HepG2 (cell line): ENCODE data around the gene NEURL3. TPM values are rescaled to one million over a fixed set of nuclear protein-coding genes. Genes with fewer than 3 reads are reported as not detected.

Experiments
- GABPA ChIP-seq, 2 experiments: IDR thresholded peaks; 2 replicates each; pipeline ENCODE4 v1.6.1; 2011 to 2016; ENCODE audit warnings: low read depth in 2 of 2, low read length in 1 of 2, missing biosample characterization in 1 of 2, missing genetic modification characterization in 1 of 2
- NONO ChIP-seq, 2 experiments: fragments of 450-650 bp in 1 of 2; sonication (generic) in 1 of 2; formaldehyde crosslinking in 1 of 2; IDR thresholded peaks in 1 of 2; conservative IDR thresholded peaks in 1 of 2; 2 replicates each; pipeline versions ENCODE4 v1.6.1 to v1.8.0; 2017 to 2022; ENCODE audit warnings: mild to moderate bottlenecking in 1 of 2, missing genetic modification reagents in 1 of 2, moderate library complexity in 1 of 2
- ZNF709 ChIP-seq: sonication (generic); formaldehyde crosslinking; IDR thresholded peaks from 2 replicates; pipeline ENCODE4 v1.5.0; 2020; ENCODE audit warnings: mild to moderate bottlenecking, missing genetic modification reagents
- ZNF879 ChIP-seq: sonication (generic); formaldehyde crosslinking; IDR thresholded peaks from 2 replicates; pipeline ENCODE4 v1.8.1; 2023; ENCODE audit warnings: missing genetic modification reagents
- polyA plus RNA-seq, 8 experiments: library from polyadenylated mRNA; depleted of rRNA in 3 of 8; stranded (reverse) in 7 of 8; unstranded in 1 of 8; fragments of >200 nt; fragmentation: Illumina TruSeq in 4 of 8; extraction: Trizol in 4 of 8; gene quantifications; 2 replicates each; pipeline versions ENCODE4 v1.2.1 to v1.2.3, GENCODE V29; 2011 to 2016; ENCODE audit warnings: low read depth in 4 of 8, missing spikeins in 1 of 8, mixed read lengths in 1 of 8; ENCODE audit not compliant: insufficient read depth in 1 of 8
- total RNA-seq, 5 experiments: library from RNA; depleted of rRNA; stranded (reverse); fragments of >200 nt; fragmentation: Illumina TruSeq; extraction: Trizol; gene quantifications; 2 replicates each; pipeline ENCODE4 v1.2.3, GENCODE V29; 2016; ENCODE audit warnings: low read depth in 1 of 5
- TF ChIP-seq, protein P1 (sequence below): IDR thresholded peaks from 2 replicates; pipeline ENCODE4 v1.6.1; 2016; ENCODE audit warnings: low read depth
- TF ChIP-seq, protein P2 (sequence below): sonication (generic); formaldehyde crosslinking; IDR thresholded peaks from 2 replicates; pipeline ENCODE4 v1.4.0; 2020; ENCODE audit warnings: missing genetic modification reagents
- TF ChIP-seq, protein P3 (sequence below): sonication (generic); formaldehyde crosslinking; IDR thresholded peaks from 2 replicates; pipeline ENCODE4 v1.8.0; 2022; ENCODE audit warnings: mild to moderate bottlenecking, missing genetic modification reagents, borderline replicate concordance

NEURL3 gene
- total and polyA plus RNA-seq, 2 of the 13 experiments (the other 11 are each of a cell fraction or from before 2014, with no cell fraction given) = 0.16 to 1.2 TPM

DNA sequence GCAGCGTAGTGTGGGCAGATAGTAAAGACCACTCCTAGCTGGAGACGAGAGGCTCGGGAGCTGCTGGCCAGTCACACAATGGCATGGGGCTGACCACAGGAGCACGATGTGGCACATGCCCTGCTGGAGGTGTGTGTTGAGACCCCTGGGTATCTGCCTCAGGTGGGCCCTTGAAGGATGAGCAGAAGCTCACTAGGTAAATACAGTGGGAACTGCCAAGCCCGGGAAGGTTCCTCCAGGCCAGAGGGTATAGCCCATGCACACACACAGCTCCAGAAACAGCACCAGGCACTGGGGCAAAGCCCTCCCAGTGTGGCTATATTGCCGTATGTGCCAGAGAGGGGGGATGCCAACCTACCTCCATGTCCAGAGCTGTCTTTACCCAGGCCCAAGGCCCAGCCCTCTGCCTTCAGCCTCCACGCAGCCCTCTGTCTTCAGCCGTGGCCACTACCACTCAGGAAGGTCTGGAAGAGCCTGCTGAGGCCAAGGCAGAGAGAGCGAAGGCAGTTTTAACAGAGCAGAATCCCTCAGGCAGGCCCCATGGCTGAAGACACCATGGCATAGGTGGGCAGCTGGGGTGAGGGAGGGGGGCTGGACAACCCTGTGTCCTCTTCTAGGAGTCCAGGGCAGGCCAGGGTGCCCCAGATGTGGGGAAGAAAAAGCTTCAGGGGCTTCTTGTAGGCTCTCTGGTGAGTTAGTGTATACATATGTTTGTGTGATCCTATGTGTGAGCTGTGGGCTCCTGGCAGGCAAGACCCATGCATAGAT is 24.4 kb upstream of the NEURL3 start (continued):
- TF ChIP-seq, protein P1, sequence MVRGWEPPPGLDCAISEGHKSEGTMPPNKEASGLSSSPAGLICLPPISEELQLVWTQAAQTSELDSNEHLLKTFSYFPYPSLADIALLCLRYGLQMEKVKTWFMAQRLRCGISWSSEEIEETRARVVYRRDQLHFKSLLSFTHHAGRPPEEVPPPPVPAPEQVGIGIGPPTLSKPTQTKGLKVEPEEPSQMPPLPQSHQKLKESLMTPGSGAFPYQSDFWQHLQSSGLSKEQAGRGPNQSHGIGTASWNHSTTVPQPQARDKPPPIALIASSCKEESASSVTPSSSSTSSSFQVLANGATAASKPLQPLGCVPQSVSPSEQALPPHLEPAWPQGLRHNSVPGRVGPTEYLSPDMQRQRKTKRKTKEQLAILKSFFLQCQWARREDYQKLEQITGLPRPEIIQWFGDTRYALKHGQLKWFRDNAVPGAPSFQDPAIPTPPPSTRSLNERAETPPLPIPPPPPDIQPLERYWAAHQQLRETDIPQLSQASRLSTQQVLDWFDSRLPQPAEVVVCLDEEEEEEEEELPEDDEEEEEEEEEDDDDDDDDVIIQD (CRISPR knock-in tag) = no peak
- no peak for TF ChIP-seq ZNF879
- TF ChIP-seq, protein P2, sequence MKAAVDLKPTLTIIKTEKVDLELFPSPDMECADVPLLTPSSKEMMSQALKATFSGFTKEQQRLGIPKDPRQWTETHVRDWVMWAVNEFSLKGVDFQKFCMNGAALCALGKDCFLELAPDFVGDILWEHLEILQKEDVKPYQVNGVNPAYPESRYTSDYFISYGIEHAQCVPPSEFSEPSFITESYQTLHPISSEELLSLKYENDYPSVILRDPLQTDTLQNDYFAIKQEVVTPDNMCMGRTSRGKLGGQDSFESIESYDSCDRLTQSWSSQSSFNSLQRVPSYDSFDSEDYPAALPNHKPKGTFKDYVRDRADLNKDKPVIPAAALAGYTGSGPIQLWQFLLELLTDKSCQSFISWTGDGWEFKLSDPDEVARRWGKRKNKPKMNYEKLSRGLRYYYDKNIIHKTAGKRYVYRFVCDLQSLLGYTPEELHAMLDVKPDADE (CRISPR knock-in tag) = no peak
- TF ChIP-seq, protein P3, sequence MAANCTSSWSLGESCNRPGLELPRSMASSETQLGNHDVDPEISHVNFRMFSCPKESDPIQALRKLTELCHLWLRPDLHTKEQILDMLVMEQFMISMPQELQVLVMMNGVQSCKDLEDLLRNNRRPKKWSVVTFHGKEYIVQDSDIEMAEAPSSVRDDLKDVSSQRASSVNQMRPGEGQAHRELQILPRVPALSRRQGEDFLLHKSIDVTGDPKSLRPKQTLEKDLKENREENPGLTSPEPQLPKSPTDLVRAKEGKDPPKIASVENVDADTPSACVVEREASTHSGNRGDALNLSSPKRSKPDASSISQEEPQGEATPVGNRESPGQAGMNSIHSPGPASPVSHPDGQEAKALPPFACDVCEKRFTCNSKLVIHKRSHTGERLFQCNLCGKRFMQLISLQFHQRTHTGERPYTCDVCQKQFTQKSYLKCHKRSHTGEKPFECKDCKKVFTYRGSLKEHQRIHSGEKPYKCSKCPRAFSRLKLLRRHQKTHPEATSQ (CRISPR knock-in tag) = no peak
- TF ChIP-seq GABPA (IDR thresholded peaks at IDR 0.05; ENCODE audit: low read depth, low read length) = no peak
- no peak for TF ChIP-seq GABPA (CRISPR knock-in tag; IDR thresholded peaks at IDR 0.05; ENCODE audit: low read depth)
- TF ChIP-seq NONO (IDR thresholded peaks at IDR 0.05) = no peak
- TF ChIP-seq NONO (CRISPR knock-in tag; conservative IDR thresholded peaks at IDR 0.05) = no peak
- no peak for TF ChIP-seq ZNF709 (CRISPR knock-in tag)
